Measurements from ENCODE around the gene SLC22A23.

DNA sequence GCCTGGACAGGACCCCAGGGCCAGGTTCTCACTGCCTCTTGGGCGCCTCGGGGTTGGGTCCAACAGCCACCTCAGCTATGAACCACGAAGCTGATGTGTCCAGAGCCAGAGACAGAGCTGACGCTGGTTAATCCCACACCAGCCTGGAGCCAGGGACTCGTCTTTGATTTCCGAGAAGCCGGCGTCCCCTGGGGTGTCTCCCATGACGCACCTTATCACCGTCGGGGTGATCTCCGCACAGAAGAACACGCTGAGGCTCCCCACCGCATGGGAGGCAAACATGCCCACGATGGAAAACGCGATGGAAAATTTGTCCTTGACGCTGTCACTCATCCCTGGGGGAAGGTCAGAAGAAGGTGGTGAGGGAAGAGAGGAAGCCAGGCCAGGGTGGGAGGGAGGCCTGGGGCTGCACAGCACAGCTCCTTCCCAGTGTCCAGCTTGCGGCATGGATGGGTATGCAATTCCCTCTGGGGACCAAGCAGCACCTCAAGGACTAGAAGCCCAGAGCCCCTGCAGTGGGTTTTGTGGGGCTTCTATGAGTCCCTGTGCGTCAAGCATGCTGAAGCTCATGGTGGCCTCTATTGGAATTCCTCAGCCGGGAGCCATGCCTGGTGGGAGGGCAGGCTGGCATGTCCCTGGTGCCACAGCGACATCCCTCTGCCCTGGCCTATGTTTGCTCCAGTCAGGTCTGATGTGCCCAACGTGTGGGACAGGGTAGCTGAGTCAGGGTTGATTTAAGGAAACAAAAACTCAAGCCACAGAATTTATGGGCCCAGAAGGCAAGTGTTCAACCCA is 173.0 kb downstream of the SLC22A23 start:
- TF ChIP-seq, protein P1, sequence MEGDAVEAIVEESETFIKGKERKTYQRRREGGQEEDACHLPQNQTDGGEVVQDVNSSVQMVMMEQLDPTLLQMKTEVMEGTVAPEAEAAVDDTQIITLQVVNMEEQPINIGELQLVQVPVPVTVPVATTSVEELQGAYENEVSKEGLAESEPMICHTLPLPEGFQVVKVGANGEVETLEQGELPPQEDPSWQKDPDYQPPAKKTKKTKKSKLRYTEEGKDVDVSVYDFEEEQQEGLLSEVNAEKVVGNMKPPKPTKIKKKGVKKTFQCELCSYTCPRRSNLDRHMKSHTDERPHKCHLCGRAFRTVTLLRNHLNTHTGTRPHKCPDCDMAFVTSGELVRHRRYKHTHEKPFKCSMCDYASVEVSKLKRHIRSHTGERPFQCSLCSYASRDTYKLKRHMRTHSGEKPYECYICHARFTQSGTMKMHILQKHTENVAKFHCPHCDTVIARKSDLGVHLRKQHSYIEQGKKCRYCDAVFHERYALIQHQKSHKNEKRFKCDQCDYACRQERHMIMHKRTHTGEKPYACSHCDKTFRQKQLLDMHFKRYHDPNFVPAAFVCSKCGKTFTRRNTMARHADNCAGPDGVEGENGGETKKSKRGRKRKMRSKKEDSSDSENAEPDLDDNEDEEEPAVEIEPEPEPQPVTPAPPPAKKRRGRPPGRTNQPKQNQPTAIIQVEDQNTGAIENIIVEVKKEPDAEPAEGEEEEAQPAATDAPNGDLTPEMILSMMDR (IDR thresholded peaks at IDR 0.05 in 4 of 5, conservative IDR thresholded peaks at IDR 0.05 in 1 of 5), result no peak
- TF ChIP-seq POLR2A (IDR thresholded peaks at IDR 0.05), result no peak

Measured in gastrocnemius medialis (tissue), 4 donors.